Loucy (cell line): ENCODE results near the gene METTL21A.

Experiments used
- CTCF ChIP-seq: fragments of 200-600 bp; sonication (generic); conservative IDR thresholded peaks from 2 replicates; pipeline ENCODE4 v1.5.1; 2014; ENCODE audit warnings: mild to moderate bottlenecking, antibody characterized with exemption, low read length
- EZH2phosphoT487 ChIP-seq: fragments of 200-600 bp; IDR thresholded peaks from 2 replicates; pipeline ENCODE4 v1.6.1; 2018; ENCODE audit warnings: antibody characterized with exemption, mild to moderate bottlenecking, moderate library complexity, borderline replicate concordance

- TF ChIP-seq CTCF (no peak), EZH2phosphoT487 (no peak)
These were observed 57.5 kb downstream of the METTL21A start for GRCh38 chr2:207567671-207568070.
